Measurements from ENCODE around the gene CR1. TPM values are rescaled to one million over a fixed set of nuclear protein-coding genes. Genes with fewer than 3 reads are reported as not detected.
"Not testable (repeated sequence)": the region's sequence is repeated elsewhere in the genome, so short reads cannot be mapped to it uniquely, and the experiment has no call there.

Gene CR1
- total RNA-seq, 6 experiments from 2014 or later, result not detected

DNA sequence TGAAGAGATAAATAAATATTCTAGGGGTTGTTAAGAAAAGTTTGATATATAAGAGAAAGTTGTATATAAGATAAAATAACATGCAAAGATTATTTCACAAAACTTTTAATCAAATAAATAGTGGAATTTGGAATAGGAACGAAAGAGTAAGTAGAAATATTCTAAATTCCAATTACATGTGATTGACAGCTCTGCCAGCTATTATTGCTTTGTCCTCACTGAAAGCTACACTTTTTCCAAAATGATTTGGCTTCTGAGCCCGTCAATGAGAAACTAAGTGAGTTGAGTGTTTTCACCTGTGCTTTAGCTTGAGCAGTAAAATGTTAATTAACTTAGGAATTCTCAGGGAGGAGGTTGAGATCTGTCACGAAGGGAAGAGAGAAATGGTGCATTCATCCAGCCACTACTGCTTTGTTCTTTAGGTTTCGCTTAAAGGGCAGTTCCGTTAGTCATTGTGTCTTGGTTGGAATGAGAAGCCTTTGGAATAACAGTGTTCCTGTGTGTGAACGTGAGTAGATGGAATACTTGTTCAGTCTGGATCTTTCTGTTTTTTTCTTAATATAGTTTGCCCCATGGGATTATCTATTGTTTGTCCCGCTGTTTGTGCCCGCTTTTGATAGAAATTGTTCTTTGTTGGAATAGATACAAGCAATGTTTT, 85.7 kb downstream of the CR1 start:
- no peak overlapping the region for H3K27ac Mint-ChIP-seq
- no peaks in the 10 kb centered on the region for H3K36me3 Mint-ChIP-seq (ENCODE audit: low read depth)
- H3K27me3 Mint-ChIP-seq (ENCODE audit: insufficient read depth), result peaks cover 13% of the 10 kb centered on the region
- H3K4me3 Mint-ChIP-seq, result no peak overlapping the region
- H3K9me3 Mint-ChIP-seq, result no peaks in the 10 kb centered on the region
- no peak for DNase-seq
- peaks cover 9% of the 10 kb centered on the region for H3K4me1 Mint-ChIP-seq (ENCODE audit: low read depth)
- TF ChIP-seq, protein P1, sequence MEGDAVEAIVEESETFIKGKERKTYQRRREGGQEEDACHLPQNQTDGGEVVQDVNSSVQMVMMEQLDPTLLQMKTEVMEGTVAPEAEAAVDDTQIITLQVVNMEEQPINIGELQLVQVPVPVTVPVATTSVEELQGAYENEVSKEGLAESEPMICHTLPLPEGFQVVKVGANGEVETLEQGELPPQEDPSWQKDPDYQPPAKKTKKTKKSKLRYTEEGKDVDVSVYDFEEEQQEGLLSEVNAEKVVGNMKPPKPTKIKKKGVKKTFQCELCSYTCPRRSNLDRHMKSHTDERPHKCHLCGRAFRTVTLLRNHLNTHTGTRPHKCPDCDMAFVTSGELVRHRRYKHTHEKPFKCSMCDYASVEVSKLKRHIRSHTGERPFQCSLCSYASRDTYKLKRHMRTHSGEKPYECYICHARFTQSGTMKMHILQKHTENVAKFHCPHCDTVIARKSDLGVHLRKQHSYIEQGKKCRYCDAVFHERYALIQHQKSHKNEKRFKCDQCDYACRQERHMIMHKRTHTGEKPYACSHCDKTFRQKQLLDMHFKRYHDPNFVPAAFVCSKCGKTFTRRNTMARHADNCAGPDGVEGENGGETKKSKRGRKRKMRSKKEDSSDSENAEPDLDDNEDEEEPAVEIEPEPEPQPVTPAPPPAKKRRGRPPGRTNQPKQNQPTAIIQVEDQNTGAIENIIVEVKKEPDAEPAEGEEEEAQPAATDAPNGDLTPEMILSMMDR (IDR thresholded peaks at IDR 0.05), result no peak

DNA sequence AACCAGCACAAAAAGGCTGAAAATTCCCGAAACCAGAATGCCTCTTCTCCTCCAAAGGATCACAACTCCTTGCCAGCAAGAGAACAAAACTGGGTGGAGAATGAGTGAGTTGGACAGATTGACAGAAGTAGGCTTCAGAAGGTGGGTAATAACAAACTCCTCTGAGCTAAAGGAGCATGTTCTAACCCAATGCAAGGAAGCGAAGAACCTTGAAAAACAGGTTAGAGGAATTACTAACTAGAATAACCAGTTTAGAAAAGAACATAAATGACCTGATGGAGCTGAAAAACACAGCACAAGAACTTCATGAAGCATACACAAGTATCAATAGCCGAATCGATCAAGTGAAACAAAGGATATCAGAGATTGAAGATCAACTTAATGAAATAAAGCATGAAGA, 93.5 kb downstream of the CR1 start:
- peaks cover 25% of the 10 kb centered on the region for H3K27me3 Mint-ChIP-seq (ENCODE audit: insufficient read depth)
- H3K36me3 Mint-ChIP-seq (ENCODE audit: low read depth); H3K9me3 Mint-ChIP-seq; DNase-seq; H3K4me3 Mint-ChIP-seq; H3K4me1 Mint-ChIP-seq (ENCODE audit: low read depth); H3K27ac Mint-ChIP-seq: not testable (repeated sequence)

DNA sequence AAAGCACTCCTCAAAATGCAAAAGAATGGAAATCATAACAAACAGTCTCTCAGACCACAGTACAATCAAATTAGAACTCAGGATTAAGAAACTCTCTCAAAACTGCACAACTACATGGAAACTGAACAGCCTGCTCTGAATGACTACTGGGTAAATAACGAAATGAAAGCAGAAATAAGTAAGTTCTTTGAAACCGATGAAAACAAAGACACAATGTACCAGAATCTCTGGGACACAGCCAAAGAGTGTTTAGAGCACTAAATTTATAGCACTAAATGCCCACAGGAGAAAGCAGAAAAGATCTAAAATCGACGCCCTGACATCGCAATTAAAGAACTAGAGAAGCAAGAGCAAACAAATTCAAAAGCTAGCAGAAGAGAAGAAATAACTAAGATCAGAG, 95.2 kb downstream of the CR1 start:
- H3K36me3 Mint-ChIP-seq (ENCODE audit: low read depth), result not testable (repeated sequence)

GRCh38 chr1:207594095-207594494, 98.1 kb downstream of the CR1 start:
- not testable (repeated sequence) for H3K27ac Mint-ChIP-seq; DNase-seq; H3K4me1 Mint-ChIP-seq (ENCODE audit: low read depth); H3K4me3 Mint-ChIP-seq; H3K9me3 Mint-ChIP-seq; H3K36me3 Mint-ChIP-seq (ENCODE audit: low read depth)
- H3K27me3 Mint-ChIP-seq (ENCODE audit: insufficient read depth), result peaks cover 12% of the 10 kb centered on the region

More for the DNA sequence above, 95.2 kb downstream of the CR1 start:
- DNase-seq; H3K9me3 Mint-ChIP-seq; H3K4me3 Mint-ChIP-seq; H3K4me1 Mint-ChIP-seq (ENCODE audit: low read depth); H3K27ac Mint-ChIP-seq: not testable (repeated sequence)
- H3K27me3 Mint-ChIP-seq (ENCODE audit: insufficient read depth), result peaks cover 23% of the 10 kb centered on the region

DNA sequence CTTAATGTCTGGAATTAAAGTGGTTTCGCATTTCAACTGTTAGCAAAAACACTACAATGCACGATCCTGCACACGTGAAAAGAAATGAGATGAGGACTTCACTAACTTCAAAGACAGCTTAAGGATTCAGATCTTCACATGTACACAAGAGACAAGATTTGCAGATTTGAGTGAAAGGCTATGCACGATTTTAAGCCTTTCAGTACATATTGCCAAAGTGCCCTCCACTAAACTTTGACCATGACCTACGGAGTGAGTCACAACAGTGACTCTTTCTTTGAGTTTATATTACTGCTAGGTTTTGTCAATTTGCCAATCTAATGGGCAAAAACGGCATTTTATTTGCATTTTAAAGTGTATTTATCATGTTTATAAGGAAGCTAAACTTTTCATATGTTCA, 107.8 kb downstream of the CR1 start:
- peak; percentile 28 for DNase-seq
- TF ChIP-seq, protein P1 (IDR thresholded peaks at IDR 0.05), result no peak
- Mint-ChIP-seq H3K4me1 (ENCODE audit: low read depth) (peaks cover 19% of the 10 kb centered on the region; the same call in 1 of the 2 replicates), H3K4me3 (no peak overlapping the region; the same call in 1 of the 2 replicates), H3K36me3 (ENCODE audit: low read depth) (no peaks in the 10 kb centered on the region), H3K9me3 (no peaks in the 10 kb centered on the region), H3K27me3 (ENCODE audit: insufficient read depth) (no peaks in the 10 kb centered on the region; the same call in 1 of the 2 replicates), H3K27ac (no peak overlapping the region)

GRCh38 chr1:207605444-207606361, 109.7 kb downstream of the CR1 start:
- H3K4me1 Mint-ChIP-seq (ENCODE audit: low read depth), result peaks cover 19% of the 10 kb centered on the region; the same call in 1 of the 2 replicates
- no peaks in the 10 kb centered on the region for H3K36me3 Mint-ChIP-seq (ENCODE audit: low read depth)
- H3K4me3 Mint-ChIP-seq, result no peak overlapping the region
- TF ChIP-seq, protein P1 (IDR thresholded peaks at IDR 0.05), result no peak
- no peaks in the 10 kb centered on the region for H3K9me3 Mint-ChIP-seq
- H3K27me3 Mint-ChIP-seq (ENCODE audit: insufficient read depth), result no peaks in the 10 kb centered on the region; the same call in 1 of the 2 replicates
- no peak for DNase-seq
- no peak overlapping the region for H3K27ac Mint-ChIP-seq

GRCh38 chr1:207606362-207606755, 110.4 kb downstream of the CR1 start:
- no peak for DNase-seq
- Mint-ChIP-seq H3K27me3 (ENCODE audit: insufficient read depth) (no peaks in the 10 kb centered on the region; the same call in 1 of the 2 replicates), H3K9me3 (no peaks in the 10 kb centered on the region), H3K36me3 (ENCODE audit: low read depth) (no peaks in the 10 kb centered on the region), H3K27ac (no peak overlapping the region), H3K4me3 (no peak overlapping the region), H3K4me1 (ENCODE audit: low read depth) (peaks cover 19% of the 10 kb centered on the region; the same call in 1 of the 2 replicates)
- TF ChIP-seq, protein P1 (IDR thresholded peaks at IDR 0.05), result no peak
